Adrenal gland (tissue), 12 donors: ENCODE data around the gene ZNF557. TPM values are rescaled to one million over a fixed set of nuclear protein-coding genes. Genes with fewer than 3 reads are reported as not detected.

Experiments
- DNase-seq, 7 donors: peaks; one replicate each; pipeline ENCODE4 v3.0.0-alpha.2; 2019 to 2020
- H3K27ac ChIP-seq, 5 donors: fragments of 200-600 bp; sonication (generic) in 4 of 5; 1 replicate in 3 of 5; 2 replicates in 2 of 5; pipeline versions ENCODE4 v1.5.1 to v1.8.0; 2016 to 2020; ENCODE audit warnings: mild to moderate bottlenecking in 1 of 5
- H3K27me3 ChIP-seq: fragments of 200-600 bp; 2 replicates; pipeline ENCODE4 v1.8.0; 2021
- H3K36me3 ChIP-seq, 2 donors: fragments of 200-600 bp; replicated peaks in 1 of 2; 1 replicate in 1 of 2; 2 replicates in 1 of 2; pipeline versions ENCODE4 v1.5.1 to v1.8.0; 2018 to 2022
- H3K4me1 ChIP-seq, 2 donors: fragments of 200-600 bp; replicated peaks in 1 of 2; 1 replicate in 1 of 2; 2 replicates in 1 of 2; pipeline versions ENCODE4 v1.5.1 to v1.8.0; 2018 to 2021
- H3K4me3 ChIP-seq, 4 donors: fragments of 200-600 bp; sonication (generic) in 3 of 4; one replicate each; pipeline ENCODE4 v1.5.1; 2016 to 2018
- H3K9me3 ChIP-seq, 3 donors: fragments of 200-600 bp; sonication (generic) in 1 of 3; replicated peaks in 1 of 3; 1 replicate in 2 of 3; 2 replicates in 1 of 3; pipeline versions ENCODE4 v1.5.1 to v1.8.0; 2016 to 2021
- CTCF ChIP-seq, 6 experiments: fragments of 450-650 bp in 4 of 6; fragments of 200-600 bp in 2 of 6; sonication (generic) in 1 of 6; IDR thresholded peaks; 1 replicate in 5 of 6; 2 replicates in 1 of 6; pipeline versions ENCODE4 v1.5.1 to v1.8.0; 2016 to 2021; ENCODE audit warnings: antibody characterized with exemption in 6 of 6, mild to moderate bottlenecking in 2 of 6, moderate library complexity in 1 of 6
- POLR2A ChIP-seq, 2 donors: fragments of 450-650 bp; IDR thresholded peaks; one replicate each; pipeline ENCODE4 v1.6.1; 2017; ENCODE audit warnings: antibody characterized with exemption in 2 of 2, mild to moderate bottlenecking in 2 of 2, moderate library complexity in 1 of 2
- WGBS, 4 donors: extraction: QIAGEN DNeasy Blood & Tissue Kit in 2 of 4; methylation state at CpG; one replicate each; pipeline versions ENCODE4 v1.1.5 to v1.1.7; 2013 to 2017; 5-methylcytosine and 5-hydroxymethylcytosine counted together
- intact Hi-C, 2 donors: fragments of 100-400 bp; cut with DNase I; formaldehyde crosslinking; loops; one replicate each; pipeline versions ENCODE4 v1.14.1 to v1.15.0; 2022 to 2023
- polyA plus RNA-seq, 3 donors: library from polyadenylated mRNA; stranded (reverse); fragments of 200-250 nt in 2 of 3; fragments of 350-450 nt in 1 of 3; fragmentation: Illumina TruSeq in 1 of 3; extraction: RNeasy Lipid Tissue Mini Kit (QIAGEN cat#74804) in 1 of 3; gene quantifications; one replicate each; pipeline ENCODE4 v1.2.3, GENCODE V29; 2013 to 2014
- total RNA-seq, 9 donors: library from RNA; depleted of rRNA in 4 of 9; stranded (reverse); fragments of >200 nt in 4 of 9; fragments of 120-200 nt in 1 of 9; fragmentation: NEBNext Ultra II Directional in 1 of 9; extraction: Animal tissue kit (Norgen Biotek cat#: 25700) in 1 of 9; gene quantifications; one replicate each; pipeline versions ENCODE4 v1.1.0 to v1.2.4, GENCODE V29; 2013 to 2023
- donor health status: healthy with polysubstance abuse.
- donor health status: Bipolar disorder and iron deficiency.
- donor health status: DM: yes; HTN: yes; CAD: no.
- donor health status: DM: no; HTN: no; CAD: no.
- donor health status: DM: no; HTN: no; CAD: no.
- donor health status: DM: yes; HTN: yes; CAD: no.

ZNF557 gene
- total and polyA plus RNA-seq, 12 donors = 2.2 to 13.7 (median 8.8) TPM

- Histone ChIP-seq H3K36me3 (no peaks in the 10 kb centered on the region), H3K27me3 (no peaks in the 10 kb centered on the region), H3K9me3 (no peaks in the 10 kb centered on the region), H3K4me3 (no peak overlapping the region), H3K4me1 (peaks cover 0 to 6% of the 10 kb centered on the region in 2 donors), H3K27ac (no peak overlapping the region)
- TF ChIP-seq POLR2A (IDR thresholded peaks at IDR 0.05) = no peak
- TF ChIP-seq CTCF (IDR thresholded peaks at IDR 0.05) = no peak
- intact Hi-C loops = no loop called here
- no peak for DNase-seq
- WGBS, 4 donors = 81 to 88% (median 86%) methylated on average over 10 of the region's 10 CpGs
Observed at GRCh38 chr19:7106711-7107657, 37.5 kb downstream of the ZNF557 start.

- intact Hi-C loops = no loop called here
Observed at GRCh38 chr19:7109678-7110289, 40.3 kb downstream of the ZNF557 start.

DNA sequence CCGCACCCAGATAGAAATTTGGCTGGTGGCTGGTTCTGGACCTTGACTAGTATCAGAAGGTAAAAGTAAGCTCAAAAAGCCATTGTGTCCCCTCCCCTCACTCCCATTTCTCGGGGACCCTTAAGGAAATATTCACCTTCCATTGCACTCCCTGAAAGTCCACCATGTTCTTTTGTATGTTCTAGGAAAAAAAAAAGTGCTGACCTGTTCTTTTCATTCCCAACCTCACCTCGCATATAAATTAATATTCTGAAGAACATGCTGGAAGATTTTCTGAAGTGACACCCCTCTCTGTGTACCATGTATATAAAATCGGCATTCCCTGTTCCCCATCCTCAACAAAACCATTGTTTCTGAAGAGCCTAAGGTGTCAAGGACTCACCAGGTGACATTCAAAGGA, 43.2 kb downstream of the ZNF557 start:
- no peak overlapping the region for H3K27ac ChIP-seq
- no peak overlapping the region for H3K4me3 ChIP-seq
- WGBS, 4 donors = 86 to 92% (median 90%) methylated on average over 4 of the region's 4 CpGs
- H3K9me3 ChIP-seq = no peaks in the 10 kb centered on the region
- no peaks in the 10 kb centered on the region for H3K27me3 ChIP-seq
- no peaks in the 10 kb centered on the region for H3K4me1 ChIP-seq
- no peak for TF ChIP-seq POLR2A (IDR thresholded peaks at IDR 0.05)
- TF ChIP-seq CTCF (IDR thresholded peaks at IDR 0.05) = no peak
- no peak for DNase-seq
- intact Hi-C loops = no loop called here
- H3K36me3 ChIP-seq = peaks cover 0 to 28% of the 10 kb centered on the region in 2 donors

More at GRCh38 chr19:7109678-7110289, 40.3 kb downstream of the ZNF557 start:
- Histone ChIP-seq H3K4me3 (no peak overlapping the region), H3K27ac (peak overlapping the region in 1 of 5 donors; percentile 49), H3K27me3 (no peaks in the 10 kb centered on the region), H3K36me3 (peaks cover 0 to under 1% of the 10 kb centered on the region in 2 donors), H3K4me1 (no peaks in the 10 kb centered on the region), H3K9me3 (no peaks in the 10 kb centered on the region)
- DNase-seq = peak in 1 of 7 donors; percentile 51
- no peak for TF ChIP-seq CTCF (IDR thresholded peaks at IDR 0.05)
- no peak for TF ChIP-seq POLR2A (IDR thresholded peaks at IDR 0.05)
- WGBS, 4 donors = 64 to 67% (median 65%) methylated on average over 8 of the region's 8 CpGs

GRCh38 chr19:7113233-7113632, 43.7 kb downstream of the ZNF557 start:
- TF ChIP-seq CTCF (IDR thresholded peaks at IDR 0.05) (no peak), POLR2A (IDR thresholded peaks at IDR 0.05) (no peak)
- Histone ChIP-seq H3K27ac (no peak overlapping the region), H3K4me1 (no peaks in the 10 kb centered on the region), H3K9me3 (no peaks in the 10 kb centered on the region), H3K36me3 (peaks cover 0 to 33% of the 10 kb centered on the region in 2 donors), H3K4me3 (no peak overlapping the region), H3K27me3 (no peaks in the 10 kb centered on the region)
- DNase-seq = no peak
- intact Hi-C loops = no loop called here
- WGBS, 4 donors = 96 to 100% (median 100%) methylated on average over 1 of the region's 1 CpG
